HG02798 (cell line): ENCODE data around the gene SLC25A11.
"Not testable (repeated sequence)": the region's sequence is repeated elsewhere in the genome, so short reads cannot be mapped to it uniquely, and the experiment has no call there.

Experiments
- ATAC-seq: cut with Tn5 transposase; IDR thresholded peaks from one replicate; pipeline ENCODE4 v1.9.1; 2021; ENCODE audit warnings: mild to moderate bottlenecking; ENCODE audit not compliant: unreplicated experiment, poor library complexity

The SLC25A11 gene

DNA sequence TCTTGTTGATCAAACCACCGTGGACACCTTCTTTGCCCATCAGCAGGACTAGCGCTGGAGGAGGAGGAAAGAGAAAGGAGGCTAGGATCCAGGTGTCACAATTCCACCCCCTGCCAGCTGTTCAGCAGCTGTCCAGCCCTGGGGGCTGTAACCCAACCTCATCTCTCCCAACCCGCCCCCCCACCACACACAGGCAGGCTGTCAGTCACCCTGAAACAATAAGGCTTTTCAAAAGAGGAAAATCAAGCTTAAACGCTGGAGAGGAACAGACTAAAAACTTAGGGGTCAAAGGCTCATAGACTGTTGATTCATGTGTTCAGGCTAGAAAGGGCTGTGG, 6.1 kb upstream of the SLC25A11 start:
- ATAC-seq: no peak

DNA sequence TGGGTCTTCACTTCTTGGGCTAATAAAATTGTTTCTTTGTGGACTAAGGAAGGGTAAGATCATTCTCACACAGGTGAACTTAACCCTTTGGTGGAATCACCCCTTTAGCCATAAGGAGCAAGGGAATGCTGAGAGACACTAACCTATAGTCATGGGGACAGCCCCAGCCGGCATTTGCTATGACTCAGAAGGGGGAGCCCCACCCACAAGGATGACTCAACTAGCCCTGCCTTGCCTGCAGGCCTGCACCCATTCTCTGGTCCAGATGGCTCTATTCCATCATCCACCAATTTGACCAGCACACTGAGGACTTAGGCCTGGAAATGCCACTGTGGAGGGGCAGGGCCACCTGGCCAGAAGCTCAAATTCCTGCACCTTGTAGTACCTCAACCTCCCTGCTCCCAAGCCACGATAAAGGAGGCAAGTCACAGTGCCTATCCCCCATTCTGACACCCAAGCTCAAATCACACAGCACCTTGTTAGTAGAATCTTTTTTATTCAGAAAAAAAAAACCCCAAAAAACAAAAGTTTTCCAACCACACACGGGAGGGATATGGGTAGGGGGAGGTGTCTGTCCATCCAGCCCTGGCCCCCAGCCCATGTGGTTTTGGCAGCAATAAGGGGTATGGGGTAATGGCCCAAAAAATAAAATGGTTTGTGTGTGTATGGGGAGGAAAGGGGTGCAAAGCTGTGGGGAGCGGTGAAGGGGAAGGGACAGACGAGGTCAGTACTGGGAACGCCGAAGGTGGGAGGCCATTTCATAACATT, 5.5 kb upstream of the SLC25A11 start:
- ATAC-seq: peak; percentile 28

DNA sequence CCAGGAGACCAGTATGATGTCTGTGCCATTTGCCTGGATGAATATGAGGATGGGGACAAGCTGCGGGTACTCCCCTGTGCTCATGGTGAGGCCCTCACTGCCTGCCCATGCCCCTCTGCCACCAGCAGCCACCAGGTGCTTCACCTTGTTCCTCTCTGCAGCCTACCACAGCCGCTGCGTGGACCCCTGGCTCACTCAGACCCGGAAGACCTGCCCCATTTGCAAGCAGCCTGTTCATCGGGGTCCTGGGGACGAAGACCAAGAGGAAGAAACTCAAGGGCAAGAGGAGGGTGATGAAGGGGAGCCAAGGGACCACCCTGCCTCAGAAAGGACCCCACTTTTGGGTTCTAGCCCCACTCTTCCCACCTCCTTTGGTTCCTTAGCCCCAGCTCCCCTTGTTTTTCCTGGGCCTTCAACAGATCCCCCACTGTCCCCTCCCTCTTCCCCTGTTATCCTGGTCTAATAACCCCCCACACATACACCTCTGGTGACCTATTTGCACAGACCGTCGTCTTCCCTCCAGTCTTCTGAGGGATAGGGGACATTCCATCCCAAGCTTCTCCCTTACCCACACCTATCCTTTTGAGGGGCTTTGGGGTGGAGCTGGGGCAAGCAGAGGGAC, 4.8 kb upstream of the SLC25A11 start:
- no peak for ATAC-seq

DNA sequence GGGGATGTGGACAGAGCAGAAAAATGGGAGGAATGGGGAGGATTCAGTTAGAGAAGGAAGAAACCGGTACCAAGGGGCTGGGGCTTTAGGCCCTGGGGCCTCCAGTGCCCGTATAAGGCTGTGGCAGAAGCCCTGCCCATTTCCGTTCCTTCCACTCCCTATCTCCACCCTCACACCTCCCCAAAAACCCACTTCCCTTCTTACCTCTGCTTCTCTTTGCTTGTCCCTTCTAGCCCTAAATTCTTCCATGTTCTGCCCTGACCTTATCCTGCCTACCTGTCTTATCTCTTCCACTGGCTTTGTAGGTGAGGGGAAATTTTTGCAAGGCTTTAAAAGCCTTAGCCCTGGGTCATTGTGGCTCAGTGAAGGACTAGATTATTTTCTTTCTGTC, 4.3 kb upstream of the SLC25A11 start:
- ATAC-seq: no peak

DNA sequence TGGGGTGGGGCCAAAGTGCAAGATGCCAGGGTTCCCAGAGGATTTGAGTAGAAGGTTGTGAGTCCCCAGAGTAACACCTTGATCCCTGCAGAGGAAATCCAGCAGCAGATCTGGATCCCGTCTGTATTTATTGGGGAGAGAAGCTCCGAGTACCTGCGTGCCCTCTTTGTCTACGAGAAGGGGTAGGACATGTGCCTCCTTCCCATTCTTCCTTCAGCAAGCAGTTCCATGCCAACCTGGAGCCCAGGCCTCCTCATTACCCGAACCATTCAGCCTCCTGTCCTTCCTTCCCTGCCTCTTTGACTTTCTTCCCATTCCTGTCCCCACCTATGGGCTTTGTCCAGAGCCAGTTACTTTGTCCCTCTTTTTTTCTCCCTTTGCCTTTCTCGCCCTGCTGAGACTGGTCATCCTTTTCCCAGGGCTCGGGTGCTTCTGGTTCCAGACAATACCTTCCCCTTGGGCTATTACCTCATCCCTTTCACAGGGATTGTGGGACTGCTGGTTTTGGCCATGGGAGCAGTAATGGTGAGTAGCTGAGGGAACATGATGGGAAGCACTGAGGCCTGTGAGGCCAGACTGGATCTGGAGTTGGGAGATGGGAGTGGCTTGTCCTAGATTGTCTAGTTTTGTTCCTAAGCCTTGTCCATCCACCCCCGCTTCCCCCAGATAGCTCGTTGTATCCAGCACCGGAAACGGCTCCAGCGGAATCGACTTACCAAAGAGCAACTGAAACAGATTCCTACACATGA, 3.1 kb upstream of the SLC25A11 start:
- ATAC-seq: no peak

DNA sequence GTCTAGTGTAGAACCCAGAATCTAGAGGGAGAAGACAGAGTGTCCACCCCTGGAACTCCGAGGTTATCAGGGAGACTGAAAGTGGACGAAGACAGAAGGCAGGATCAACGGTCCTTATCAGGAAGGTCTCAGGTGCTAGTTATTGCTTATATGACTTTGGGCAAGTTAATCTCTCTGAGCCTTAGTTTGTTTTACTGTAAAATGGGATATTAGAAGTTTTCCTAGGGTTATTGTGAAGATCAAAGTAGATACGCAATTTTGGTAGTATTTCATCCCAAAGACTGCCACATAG, 1.4 kb upstream of the SLC25A11 start:
- ATAC-seq: no peak

DNA sequence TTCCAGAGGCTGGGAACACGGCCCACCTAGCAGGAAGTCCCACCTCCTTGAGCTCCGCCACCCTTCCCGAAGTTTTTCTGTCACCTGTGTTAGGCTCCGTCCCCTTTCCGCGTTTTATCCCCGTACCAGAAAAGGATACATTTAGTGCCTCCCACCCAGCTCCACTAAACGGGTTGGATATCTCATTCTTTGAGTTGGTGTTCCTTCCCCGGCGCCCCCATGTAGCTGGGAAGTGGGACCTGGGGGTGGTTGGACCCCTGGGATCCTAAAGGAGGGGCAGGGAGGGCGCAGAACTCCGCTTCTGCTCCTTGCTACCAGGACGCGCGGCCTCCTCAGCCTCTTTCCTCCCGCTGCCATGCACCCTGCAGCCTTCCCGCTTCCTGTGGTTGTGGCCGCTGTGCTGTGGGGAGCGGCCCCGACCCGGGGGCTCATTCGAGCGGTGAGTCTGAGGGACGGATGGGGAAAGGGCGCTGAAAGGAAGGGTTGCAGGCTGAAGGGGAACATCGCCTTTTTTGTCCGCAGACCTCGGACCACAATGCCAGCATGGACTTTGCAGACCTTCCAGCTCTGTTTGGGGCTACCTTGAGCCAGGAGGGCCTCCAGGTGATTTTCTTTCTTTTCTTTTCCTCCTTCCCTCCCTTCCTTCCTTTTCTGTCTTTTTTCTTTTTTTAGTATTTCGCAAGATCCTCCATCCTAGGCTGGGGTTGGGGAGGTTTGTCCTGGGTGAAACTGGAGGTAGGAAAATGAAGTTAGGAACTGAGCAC, 891 bp upstream of the SLC25A11 start:
- no peak for ATAC-seq

DNA sequence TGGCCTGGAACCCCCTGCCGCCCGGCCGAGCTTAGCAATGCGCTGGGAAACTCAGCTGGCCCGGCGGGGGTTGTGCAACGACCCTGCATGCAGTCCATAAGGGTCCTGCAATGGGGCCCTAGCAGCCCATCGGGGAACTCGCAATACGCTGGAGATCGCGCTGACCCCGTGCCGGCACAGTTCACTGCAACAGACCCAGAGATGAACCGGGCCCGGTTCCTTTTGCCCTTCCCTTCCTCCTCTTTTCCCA, 375 bp downstream of the SLC25A11 start:
- no peak for ATAC-seq

DNA sequence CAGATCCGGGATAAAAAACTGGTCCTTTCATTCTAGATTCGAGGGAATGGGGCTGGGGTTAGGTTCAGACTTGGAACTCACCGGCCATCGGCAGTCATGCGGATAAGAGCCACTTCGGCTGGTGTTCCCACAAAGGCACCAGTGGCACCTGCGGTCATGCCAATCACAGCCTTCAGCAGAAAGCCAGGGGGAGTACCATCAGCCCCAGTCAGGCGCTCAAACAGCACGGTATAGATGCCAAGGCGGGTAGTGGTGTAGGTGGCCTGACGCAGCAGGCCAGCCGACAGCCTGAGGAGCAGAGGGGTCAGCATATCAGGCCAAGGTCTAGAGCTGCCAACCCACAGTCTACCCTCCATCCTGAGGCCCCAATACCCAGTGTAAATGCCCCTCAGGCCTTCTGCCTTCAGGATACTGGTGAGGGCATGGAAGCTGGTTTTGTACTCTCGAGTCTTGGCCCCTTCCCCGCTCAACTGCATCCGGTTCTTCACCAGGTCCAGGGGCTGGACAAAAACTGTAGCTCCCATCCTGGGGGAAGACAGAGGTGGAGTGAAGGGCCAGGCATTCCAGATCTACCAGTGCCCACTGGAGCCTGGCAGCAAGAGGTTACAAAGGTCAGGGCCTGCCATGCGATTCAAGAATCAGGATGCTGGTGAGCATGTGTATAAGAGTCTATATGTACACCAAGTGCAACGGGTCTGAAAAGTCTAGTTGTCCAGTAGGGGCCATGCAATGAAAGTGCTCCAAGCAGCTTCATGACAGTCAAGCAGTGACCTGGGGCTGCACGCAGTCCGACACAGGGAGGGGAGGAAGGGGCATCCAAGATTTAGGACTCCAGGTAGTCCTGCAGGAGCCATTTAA, 929 bp downstream of the SLC25A11 start:
- ATAC-seq: no peak

DNA sequence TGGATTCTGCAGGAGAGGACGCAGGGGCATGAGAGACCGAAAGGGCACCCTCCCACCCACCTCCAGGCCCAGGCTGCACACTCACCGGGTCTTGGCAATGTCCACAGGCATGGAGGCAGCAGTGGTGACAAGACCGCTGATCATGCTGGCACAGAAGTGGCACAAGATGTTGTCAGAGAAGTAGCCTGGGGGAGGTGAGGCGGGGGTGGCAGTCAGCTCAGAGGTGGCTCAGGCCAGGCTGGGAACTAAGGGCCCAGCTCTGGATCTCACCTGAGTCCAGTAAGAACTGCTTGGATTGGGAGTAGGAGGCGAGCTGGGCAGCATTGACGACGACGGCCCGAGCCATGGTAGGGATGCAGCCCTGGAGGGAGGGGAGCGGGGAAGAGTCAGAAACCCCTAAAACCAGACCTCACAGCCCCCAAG, 1.8 kb downstream of the SLC25A11 start:
- ATAC-seq: no peak

DNA sequence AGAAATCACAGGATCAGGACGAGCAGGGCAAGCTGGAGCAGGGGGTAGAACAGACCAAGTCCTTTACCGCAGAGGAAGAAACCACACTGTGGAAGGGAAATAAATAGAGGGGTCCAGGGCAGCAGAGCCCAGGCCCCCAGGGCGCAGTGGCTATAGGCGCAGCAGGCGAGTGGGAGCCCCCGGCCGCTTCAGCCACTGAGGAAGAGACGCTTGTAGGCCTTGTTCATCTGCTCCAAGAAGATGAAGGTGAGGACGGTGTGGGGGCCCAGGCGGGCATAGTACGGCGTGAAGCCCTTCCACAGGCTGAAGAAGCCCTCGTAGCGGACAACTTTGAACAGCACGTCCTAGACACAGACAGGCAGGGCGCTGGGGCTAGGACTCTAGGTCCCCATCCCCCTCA, 2.3 kb downstream of the SLC25A11 start:
- ATAC-seq: no peak

DNA sequence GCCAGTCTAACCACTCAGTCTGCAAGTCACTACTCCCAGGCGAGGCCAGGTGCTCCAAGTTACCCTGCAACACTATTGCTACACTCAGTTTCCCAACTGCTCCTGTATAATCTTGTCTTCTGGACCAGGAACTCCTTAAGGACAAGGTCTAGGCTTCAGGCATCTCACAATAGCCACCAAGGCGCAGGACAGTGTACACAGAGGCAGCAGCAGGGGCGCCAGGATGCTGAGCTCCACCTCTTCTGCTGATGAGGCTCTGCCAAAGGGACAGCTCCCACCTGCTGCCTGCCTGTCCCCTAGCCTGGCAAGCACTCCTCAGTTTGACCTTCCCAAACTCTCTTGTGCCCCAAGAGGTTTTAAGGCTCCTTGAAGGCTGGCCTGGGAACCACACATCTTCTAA, 3.4 kb downstream of the SLC25A11 start:
- no peak for ATAC-seq

DNA sequence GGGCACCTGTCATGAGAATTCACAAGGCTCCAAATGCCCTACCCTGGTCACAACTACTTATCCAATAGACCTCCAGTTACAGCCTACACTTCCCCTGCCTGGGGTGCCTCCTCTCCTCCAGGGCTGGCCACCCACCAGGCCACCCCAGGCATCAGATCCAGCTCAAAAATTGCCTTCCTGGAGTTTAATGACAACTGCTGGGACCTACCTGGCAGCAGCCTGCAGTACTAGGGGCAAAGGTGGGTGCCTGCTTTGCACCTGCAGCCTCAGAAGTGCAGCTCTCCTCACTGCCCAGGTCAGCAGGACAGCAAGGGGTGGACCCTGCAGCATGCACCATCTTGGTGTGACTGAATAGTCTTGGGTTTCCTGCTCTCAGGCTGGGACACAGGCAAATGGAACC, 4.2 kb downstream of the SLC25A11 start:
- ATAC-seq: no peak

DNA sequence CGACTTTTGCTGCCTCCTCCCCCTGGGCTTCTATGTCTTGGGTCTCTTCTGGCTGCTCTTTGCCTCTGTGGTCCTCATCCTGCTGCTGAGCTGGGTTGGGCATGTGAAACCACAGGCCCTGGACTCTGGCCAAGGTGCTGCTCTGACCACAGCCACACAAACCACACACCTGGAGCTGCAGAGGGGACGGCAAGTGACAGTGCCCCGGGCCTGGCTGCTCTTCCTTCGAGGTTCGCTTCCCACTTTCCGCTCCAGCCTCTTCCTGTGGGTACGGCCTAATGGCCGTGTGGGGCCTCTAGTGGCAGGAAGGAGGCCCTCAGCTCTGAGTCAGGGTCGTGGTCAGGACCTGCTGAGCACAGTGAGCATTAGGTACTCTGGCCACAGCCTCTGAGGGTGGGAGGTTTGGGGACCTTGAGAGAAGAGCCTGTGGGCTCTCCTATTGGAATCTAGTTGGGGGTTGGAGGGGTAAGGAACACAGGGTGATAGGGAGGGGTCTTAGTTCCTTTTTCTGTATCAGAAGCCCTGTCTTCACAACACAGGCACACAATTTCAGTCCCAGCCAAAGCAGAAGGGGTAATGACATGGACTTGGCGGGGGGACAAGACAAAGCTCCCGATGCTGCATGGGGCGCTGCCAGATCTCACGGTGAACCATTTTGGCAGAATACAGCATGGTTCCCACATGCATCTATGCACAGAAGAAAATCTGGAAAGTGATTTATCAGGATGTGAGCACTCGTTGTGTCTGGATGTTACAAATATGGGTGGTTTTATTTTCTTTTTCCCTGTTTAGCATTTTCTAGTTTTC, 5.5 kb downstream of the SLC25A11 start:
- ATAC-seq: peak; percentile 47

DNA sequence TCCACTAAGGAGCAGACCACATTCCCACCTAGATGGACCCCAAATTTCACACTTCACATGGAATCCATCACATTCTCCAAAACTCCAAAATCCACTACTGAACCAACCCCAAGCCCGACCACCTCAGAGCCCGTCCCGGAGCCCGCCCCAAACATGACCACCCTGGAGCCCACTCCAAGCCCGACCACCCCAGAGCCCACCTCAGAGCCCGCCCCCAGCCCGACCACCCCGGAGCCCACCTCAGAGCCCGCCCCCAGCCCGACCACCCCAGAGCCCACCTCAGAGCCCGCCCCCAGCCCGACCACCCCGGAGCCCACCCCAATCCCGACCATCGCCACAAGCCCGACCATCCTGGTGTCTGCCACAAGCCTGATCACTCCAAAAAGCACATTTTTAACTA, 6.2 kb downstream of the SLC25A11 start:
- ATAC-seq: no peak

DNA sequence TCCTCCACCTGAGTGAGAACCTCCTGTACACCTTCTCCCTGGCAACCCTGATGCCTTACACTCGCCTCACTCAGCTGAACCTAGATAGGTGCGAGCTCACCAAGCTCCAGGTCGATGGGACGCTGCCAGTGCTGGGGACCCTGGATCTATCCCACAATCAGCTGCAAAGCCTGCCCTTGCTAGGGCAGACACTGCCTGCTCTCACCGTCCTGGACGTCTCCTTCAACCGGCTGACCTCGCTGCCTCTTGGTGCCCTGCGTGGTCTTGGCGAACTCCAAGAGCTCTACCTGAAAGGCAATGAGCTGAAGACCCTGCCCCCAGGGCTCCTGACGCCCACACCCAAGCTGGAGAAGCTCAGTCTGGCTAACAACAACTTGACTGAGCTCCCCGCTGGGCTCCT, 7.1 kb downstream of the SLC25A11 start:
- ATAC-seq: no peak

DNA sequence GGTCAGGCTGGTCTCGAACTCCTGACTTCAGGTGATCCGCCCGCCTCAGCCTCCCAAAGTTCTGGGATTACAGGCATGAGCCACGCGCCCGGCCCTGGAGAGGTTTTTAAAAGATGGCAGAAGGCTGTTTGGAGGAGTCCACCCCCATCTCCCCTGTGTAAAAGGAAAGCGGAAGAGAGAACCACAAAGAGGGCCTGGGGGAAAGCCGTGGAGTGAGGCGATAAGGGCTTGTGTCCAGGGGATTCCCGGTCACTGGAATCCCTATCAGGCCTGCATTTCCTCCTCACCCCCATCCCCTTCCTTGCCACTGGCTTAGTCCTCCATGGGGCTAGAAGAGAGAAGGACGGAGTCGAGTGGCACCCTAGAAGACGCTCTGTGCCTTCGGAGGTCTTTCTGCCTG, 7.9 kb downstream of the SLC25A11 start, which contains the start of gene GP1BA:
Gene GP1BA (plus strand): TSS at position 315 of the 400 bp plus-strand sequence. CDS start 328 bp downstream, outside the sequence.
- ATAC-seq: no peak

DNA sequence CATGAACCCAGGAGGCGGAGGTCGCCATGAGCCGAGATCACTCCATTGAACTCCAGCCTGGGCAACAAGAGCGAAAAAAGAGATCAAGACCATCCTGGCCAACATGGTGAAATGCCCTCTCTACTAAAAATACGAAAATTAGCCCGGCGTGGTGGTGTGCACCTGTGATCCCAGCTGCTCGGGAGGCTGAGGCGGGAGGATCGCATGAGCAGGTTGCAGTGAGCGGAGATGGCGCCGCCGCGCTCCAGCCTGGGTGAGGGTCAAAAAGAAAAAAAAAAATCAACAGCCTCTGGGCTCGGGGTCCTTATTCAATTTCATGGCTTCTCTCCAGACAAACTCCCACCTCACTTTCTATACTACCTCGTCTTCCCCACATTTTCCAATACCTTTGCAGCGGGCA, 11.0 kb downstream of the SLC25A11 start:
- ATAC-seq: no peak

DNA sequence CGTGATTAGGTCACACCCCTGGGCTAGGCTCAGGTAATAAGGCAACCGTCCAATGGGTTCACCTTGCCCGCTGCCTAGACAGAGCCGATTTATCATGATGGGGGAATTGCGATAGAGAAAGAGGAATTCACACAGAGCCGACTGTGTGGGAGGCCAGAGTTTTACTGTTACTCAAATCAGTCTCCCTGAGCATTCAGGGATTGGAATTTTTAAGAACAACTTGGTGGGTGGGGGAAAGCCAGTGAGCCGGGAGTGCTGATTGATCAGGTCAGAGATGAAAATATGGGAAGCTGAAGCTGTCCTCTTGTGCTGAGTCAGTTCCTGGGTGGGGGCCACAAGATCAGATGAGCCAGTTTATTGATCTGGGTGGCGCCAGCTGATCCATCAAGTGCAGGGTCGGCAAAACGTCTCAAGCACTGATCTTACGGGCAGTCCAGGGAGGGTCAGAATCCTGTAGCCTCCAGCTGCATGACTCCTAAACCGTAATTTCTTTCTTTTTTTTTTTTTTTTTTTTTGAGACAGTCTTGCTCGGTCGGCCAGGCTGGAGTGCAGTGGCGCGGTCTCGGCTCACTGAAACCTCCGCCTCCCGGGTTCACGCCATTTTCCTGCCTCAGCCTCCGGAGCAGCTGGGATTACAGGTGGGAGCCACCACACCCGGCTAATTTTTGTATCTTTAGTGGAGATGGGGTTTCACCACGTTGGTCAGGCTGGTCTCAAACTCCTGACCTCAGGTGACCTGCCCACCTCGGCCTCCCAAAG, 13.1 kb downstream of the SLC25A11 start:
- not testable (repeated sequence) for ATAC-seq
